ENCODE results near the gene RPS6KC1. TPM values are rescaled to one million over a fixed set of nuclear protein-coding genes. Genes with fewer than 3 reads are reported as not detected.

Gene RPS6KC1
- total and polyA plus RNA-seq, 4 donors, result 2.9 to 41.6 (median 11.1) TPM

- H3K36me3 ChIP-seq (ENCODE audit: control insufficient read depth in 4 of 4, insufficient read depth in 4 of 4, low read length in 4 of 4), result peaks cover 0 to 8% (median 3%) of the 10 kb centered on the region in 4 donors
- H3K9me3 ChIP-seq (ENCODE audit: control insufficient read depth in 4 of 4, insufficient read depth in 3 of 4, low read length in 3 of 4), result no peaks in the 10 kb centered on the region
- DNase-seq, result no peak
- no peak overlapping the region for H3K9ac ChIP-seq (ENCODE audit: insufficient read depth in 1 of 2, low read length in 2 of 2)
- peaks cover 0 to 2% (median 0%) of the 10 kb centered on the region in 5 donors for H3K4me1 ChIP-seq (ENCODE audit: control insufficient read depth in 5 of 5, insufficient read depth in 5 of 5, low read length in 5 of 5)
- no peak overlapping the region for H3K4me3 ChIP-seq
- TF ChIP-seq CTCF (IDR thresholded peaks at IDR 0.05; ENCODE audit: control extremely low read depth, extremely low read depth), result no peak
- ATAC-seq (ENCODE audit: insufficient read depth, low FRiP score), result no peak
- 96 to 100% methylated on average over 1 of the region's 1 CpG for WGBS, 2 donors
- no peak overlapping the region for H3K27ac ChIP-seq (ENCODE audit: low read depth in 1 of 2, low read length in 1 of 2)
- no peaks in the 10 kb centered on the region for H3K27me3 ChIP-seq (ENCODE audit: control insufficient read depth in 3 of 3, insufficient read depth in 3 of 3, low read length in 2 of 3)
Measured at GRCh38 chr1:213106298-213106697, 55.3 kb downstream of the RPS6KC1 start.

- Histone ChIP-seq H3K36me3 (ENCODE audit: control insufficient read depth in 4 of 4, insufficient read depth in 4 of 4, low read length in 4 of 4) (peaks cover 0 to 8% (median 3%) of the 10 kb centered on the region in 4 donors), H3K27me3 (ENCODE audit: control insufficient read depth in 3 of 3, insufficient read depth in 3 of 3, low read length in 2 of 3) (no peaks in the 10 kb centered on the region), H3K27ac (ENCODE audit: low read depth in 1 of 2, low read length in 1 of 2) (no peak overlapping the region), H3K4me1 (ENCODE audit: control insufficient read depth in 5 of 5, insufficient read depth in 5 of 5, low read length in 5 of 5) (peaks cover 0 to 2% (median 0%) of the 10 kb centered on the region in 5 donors), H3K9me3 (ENCODE audit: control insufficient read depth in 4 of 4, insufficient read depth in 3 of 4, low read length in 3 of 4) (no peaks in the 10 kb centered on the region), H3K9ac (ENCODE audit: insufficient read depth in 1 of 2, low read length in 2 of 2) (no peak overlapping the region), H3K4me3 (no peak overlapping the region)
- no peak for ATAC-seq (ENCODE audit: insufficient read depth, low FRiP score)
- TF ChIP-seq CTCF (IDR thresholded peaks at IDR 0.05; ENCODE audit: control extremely low read depth, extremely low read depth), result no peak
- DNase-seq, result no peak
- 96 to 99% methylated on average over 2 of the region's 2 CpGs for WGBS, 2 donors
Measured at GRCh38 chr1:213107613-213108012, 56.6 kb downstream of the RPS6KC1 start.

- ATAC-seq (ENCODE audit: insufficient read depth, low FRiP score) (no peak), DNase-seq (no peak)
- peaks cover 0 to 8% (median 3%) of the 10 kb centered on the region in 4 donors for H3K36me3 ChIP-seq (ENCODE audit: control insufficient read depth in 4 of 4, insufficient read depth in 4 of 4, low read length in 4 of 4)
- H3K27ac ChIP-seq (ENCODE audit: low read depth in 1 of 2, low read length in 1 of 2), result no peak overlapping the region
- no peak overlapping the region for H3K4me3 ChIP-seq
- H3K27me3 ChIP-seq (ENCODE audit: control insufficient read depth in 3 of 3, insufficient read depth in 3 of 3, low read length in 2 of 3), result no peaks in the 10 kb centered on the region
- H3K4me1 ChIP-seq (ENCODE audit: control insufficient read depth in 5 of 5, insufficient read depth in 5 of 5, low read length in 5 of 5), result peaks cover 0 to 2% (median 0%) of the 10 kb centered on the region in 5 donors
- WGBS, 2 donors, result 68 to 71% methylated on average over 4 of the region's 4 CpGs
- H3K9ac ChIP-seq (ENCODE audit: insufficient read depth in 1 of 2, low read length in 2 of 2), result no peak overlapping the region
- H3K9me3 ChIP-seq (ENCODE audit: control insufficient read depth in 4 of 4, insufficient read depth in 3 of 4, low read length in 3 of 4), result no peaks in the 10 kb centered on the region
- TF ChIP-seq CTCF (IDR thresholded peaks at IDR 0.05; ENCODE audit: control extremely low read depth, extremely low read depth), result no peak
Measured at GRCh38 chr1:213110349-213111300, 59.6 kb downstream of the RPS6KC1 start.
